KMS-11 (cell line): Measurements from ENCODE around the gene BRPF1.

Experiments used
- H2AFZ ChIP-seq: fragments of 200-600 bp; sonication (generic); 2 replicates; pipeline ENCODE4 v1.6.1; 2016; ENCODE audit warnings: antibody characterized with exemption, mixed run types, low read depth
- H3K27ac ChIP-seq: fragments of 200-600 bp; sonication (generic); 2 replicates; pipeline ENCODE4 v1.6.1; 2016; ENCODE audit warnings: mild to moderate bottlenecking, mixed run types
- H3K27me3 ChIP-seq: fragments of 200-600 bp; sonication (generic); 2 replicates; pipeline ENCODE4 v1.6.1; 2017; ENCODE audit warnings: mild to moderate bottlenecking, low read depth, mixed run types, moderate library complexity; ENCODE audit not compliant: insufficient read depth
- H3K36me3 ChIP-seq: fragments of 200-600 bp; sonication (generic); 2 replicates; pipeline ENCODE4 v1.6.1; 2017; ENCODE audit warnings: mild to moderate bottlenecking, mixed run types; ENCODE audit not compliant: insufficient read depth
- H3K4me1 ChIP-seq: fragments of 200-600 bp; sonication (generic); 2 replicates; pipeline ENCODE4 v1.6.1; 2016; ENCODE audit warnings: mild to moderate bottlenecking, low read depth, mixed run types; ENCODE audit not compliant: poor library complexity, severe bottlenecking
- H3K4me2 ChIP-seq: fragments of 200-600 bp; sonication (generic); 2 replicates; pipeline ENCODE4 v1.7.0; 2016; ENCODE audit warnings: mild to moderate bottlenecking, mixed run types
- H3K4me3 ChIP-seq: fragments of 200-600 bp; sonication (generic); IDR thresholded peaks from 2 replicates; pipeline ENCODE4 v1.6.1; 2017; ENCODE audit warnings: low read depth, low read length, mixed read lengths; ENCODE audit not compliant: insufficient read depth
- H3K79me2 ChIP-seq: fragments of 200-600 bp; sonication (generic); 2 replicates; pipeline ENCODE4 v1.6.1; 2016; ENCODE audit warnings: low read depth, mixed run types; ENCODE audit not compliant: insufficient read depth
- H3K9ac ChIP-seq: fragments of 200-600 bp; sonication (generic); 2 replicates; pipeline ENCODE4 v1.6.1; 2016; ENCODE audit warnings: mild to moderate bottlenecking, mixed run types
- H4K20me1 ChIP-seq: fragments of 200-600 bp; sonication (generic); 2 replicates; pipeline ENCODE4 v1.6.1; 2016; ENCODE audit warnings: mild to moderate bottlenecking, mixed run types; ENCODE audit not compliant: insufficient read depth
- CTCF ChIP-seq: fragments of 200-600 bp; sonication (generic); conservative IDR thresholded peaks from 2 replicates; pipeline ENCODE4 v1.6.1; 2017; ENCODE audit warnings: low read depth, mild to moderate bottlenecking, antibody characterized with exemption, low read length, moderate library complexity, mixed read lengths

BRPF1 gene

GRCh38 chr3:9685216-9686049 lies 46.1 kb upstream of the BRPF1 start:
- no peaks in the 10 kb centered on the region for H3K27me3 ChIP-seq
- no peak overlapping the region for H3K27ac ChIP-seq

GRCh38 chr3:9686050-9686550 lies 45.4 kb upstream of the BRPF1 start:
- H2AFZ ChIP-seq, result no peak overlapping the region
- TF ChIP-seq CTCF, result no peak
- H3K4me3 ChIP-seq, result no peak overlapping the region
- H3K9ac ChIP-seq, result no peak overlapping the region
- no peaks in the 10 kb centered on the region for H3K79me2 ChIP-seq
- no peaks in the 10 kb centered on the region for H3K27me3 ChIP-seq
- no peaks in the 10 kb centered on the region for H4K20me1 ChIP-seq
- H3K4me2 ChIP-seq, result no peak overlapping the region
- H3K27ac ChIP-seq, result no peak overlapping the region
- H3K4me1 ChIP-seq, result no peaks in the 10 kb centered on the region
- H3K36me3 ChIP-seq, result no peaks in the 10 kb centered on the region

More at GRCh38 chr3:9685216-9686049, 46.1 kb upstream of the BRPF1 start:
- Histone ChIP-seq H3K79me2 (no peaks in the 10 kb centered on the region), H3K36me3 (no peaks in the 10 kb centered on the region), H3K4me2 (no peak overlapping the region), H3K9ac (no peak overlapping the region), H3K4me1 (no peaks in the 10 kb centered on the region), H2AFZ (no peak overlapping the region), H4K20me1 (no peaks in the 10 kb centered on the region), H3K4me3 (no peak overlapping the region)
- TF ChIP-seq CTCF, result no peak

DNA sequence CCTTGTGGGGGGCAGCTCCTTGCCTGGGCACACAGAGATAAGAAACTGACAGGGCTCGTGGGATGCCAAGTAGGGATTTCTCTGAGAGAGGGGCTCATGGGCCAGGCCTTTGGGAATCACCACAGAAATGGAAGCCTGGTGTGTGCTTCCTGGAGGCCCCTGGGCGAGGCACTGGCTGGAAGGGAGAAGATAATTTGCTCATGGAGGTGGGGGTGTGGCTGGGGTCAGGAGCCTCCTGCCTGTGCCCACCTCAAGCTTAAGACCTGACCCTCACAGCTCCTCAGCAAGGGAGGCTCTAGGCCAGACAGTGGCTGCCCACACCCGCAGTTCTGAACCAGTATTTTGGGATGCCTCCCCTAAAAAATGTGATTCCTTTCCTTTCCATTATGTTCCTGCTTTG lies 44.8 kb upstream of the BRPF1 start:
- no peak overlapping the region for H3K4me2 ChIP-seq
- no peaks in the 10 kb centered on the region for H3K79me2 ChIP-seq
- H3K9ac ChIP-seq, result no peak overlapping the region
- no peaks in the 10 kb centered on the region for H3K4me1 ChIP-seq
- H4K20me1 ChIP-seq, result no peaks in the 10 kb centered on the region
- no peaks in the 10 kb centered on the region for H3K27me3 ChIP-seq
- H2AFZ ChIP-seq, result no peak overlapping the region
- no peaks in the 10 kb centered on the region for H3K36me3 ChIP-seq
- no peak overlapping the region for H3K27ac ChIP-seq
- TF ChIP-seq CTCF, result no peak
- no peak overlapping the region for H3K4me3 ChIP-seq

GRCh38 chr3:9687514-9687913 lies 44.0 kb upstream of the BRPF1 start:
- H4K20me1 ChIP-seq, result no peaks in the 10 kb centered on the region
- no peak for TF ChIP-seq CTCF
- no peak overlapping the region for H2AFZ ChIP-seq
- no peaks in the 10 kb centered on the region for H3K4me1 ChIP-seq
- H3K9ac ChIP-seq, result no peak overlapping the region
- no peaks in the 10 kb centered on the region for H3K79me2 ChIP-seq
- H3K4me3 ChIP-seq, result no peak overlapping the region
- no peak overlapping the region for H3K4me2 ChIP-seq
- no peaks in the 10 kb centered on the region for H3K36me3 ChIP-seq
- no peaks in the 10 kb centered on the region for H3K27me3 ChIP-seq
- no peak overlapping the region for H3K27ac ChIP-seq
